ENCODE data around the gene ABHD16B.

Gene ABHD16B

DNA sequence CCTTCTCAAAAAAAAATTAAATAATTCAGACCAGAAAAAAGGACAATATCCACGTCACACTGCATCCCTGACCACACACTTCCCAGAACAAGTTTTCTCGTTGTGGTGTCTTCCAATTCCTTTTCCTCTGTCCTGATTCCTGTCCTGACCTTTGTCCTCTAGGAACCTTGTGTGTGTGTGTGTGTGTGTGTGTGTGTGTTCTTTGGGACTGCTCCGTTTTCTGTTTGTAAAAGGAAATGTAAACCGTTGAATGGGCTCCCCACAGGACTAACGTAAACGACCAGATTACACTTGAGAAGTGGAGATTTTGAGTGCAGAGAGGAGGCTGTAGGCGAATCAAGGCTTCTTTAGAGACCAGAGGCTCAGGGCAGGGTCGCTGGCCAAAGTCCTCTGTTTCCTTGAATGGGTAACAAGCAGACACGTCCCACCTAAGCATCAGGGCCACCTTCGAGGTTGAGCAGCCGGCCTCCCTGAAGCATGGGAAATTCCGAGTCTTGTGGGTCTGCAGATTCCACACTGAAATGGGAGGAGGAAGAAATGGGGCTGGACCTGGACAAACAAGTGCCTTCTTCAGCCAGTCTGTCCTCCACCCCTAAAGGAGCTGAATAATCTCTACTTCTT is 37.5 kb upstream of the ABHD16B start:
- no peak for DNase-seq (ENCODE audit: low read depth in 2 of 2)
- no peak overlapping the region for H3K4me3 ChIP-seq (replicated peaks in 1 of 2; ENCODE audit: low read depth in 2 of 2, low read length in 2 of 2)
- TF ChIP-seq, protein P1, sequence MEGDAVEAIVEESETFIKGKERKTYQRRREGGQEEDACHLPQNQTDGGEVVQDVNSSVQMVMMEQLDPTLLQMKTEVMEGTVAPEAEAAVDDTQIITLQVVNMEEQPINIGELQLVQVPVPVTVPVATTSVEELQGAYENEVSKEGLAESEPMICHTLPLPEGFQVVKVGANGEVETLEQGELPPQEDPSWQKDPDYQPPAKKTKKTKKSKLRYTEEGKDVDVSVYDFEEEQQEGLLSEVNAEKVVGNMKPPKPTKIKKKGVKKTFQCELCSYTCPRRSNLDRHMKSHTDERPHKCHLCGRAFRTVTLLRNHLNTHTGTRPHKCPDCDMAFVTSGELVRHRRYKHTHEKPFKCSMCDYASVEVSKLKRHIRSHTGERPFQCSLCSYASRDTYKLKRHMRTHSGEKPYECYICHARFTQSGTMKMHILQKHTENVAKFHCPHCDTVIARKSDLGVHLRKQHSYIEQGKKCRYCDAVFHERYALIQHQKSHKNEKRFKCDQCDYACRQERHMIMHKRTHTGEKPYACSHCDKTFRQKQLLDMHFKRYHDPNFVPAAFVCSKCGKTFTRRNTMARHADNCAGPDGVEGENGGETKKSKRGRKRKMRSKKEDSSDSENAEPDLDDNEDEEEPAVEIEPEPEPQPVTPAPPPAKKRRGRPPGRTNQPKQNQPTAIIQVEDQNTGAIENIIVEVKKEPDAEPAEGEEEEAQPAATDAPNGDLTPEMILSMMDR (IDR thresholded peaks at IDR 0.05; ENCODE audit: low read depth, low read length) = no peak

DNA sequence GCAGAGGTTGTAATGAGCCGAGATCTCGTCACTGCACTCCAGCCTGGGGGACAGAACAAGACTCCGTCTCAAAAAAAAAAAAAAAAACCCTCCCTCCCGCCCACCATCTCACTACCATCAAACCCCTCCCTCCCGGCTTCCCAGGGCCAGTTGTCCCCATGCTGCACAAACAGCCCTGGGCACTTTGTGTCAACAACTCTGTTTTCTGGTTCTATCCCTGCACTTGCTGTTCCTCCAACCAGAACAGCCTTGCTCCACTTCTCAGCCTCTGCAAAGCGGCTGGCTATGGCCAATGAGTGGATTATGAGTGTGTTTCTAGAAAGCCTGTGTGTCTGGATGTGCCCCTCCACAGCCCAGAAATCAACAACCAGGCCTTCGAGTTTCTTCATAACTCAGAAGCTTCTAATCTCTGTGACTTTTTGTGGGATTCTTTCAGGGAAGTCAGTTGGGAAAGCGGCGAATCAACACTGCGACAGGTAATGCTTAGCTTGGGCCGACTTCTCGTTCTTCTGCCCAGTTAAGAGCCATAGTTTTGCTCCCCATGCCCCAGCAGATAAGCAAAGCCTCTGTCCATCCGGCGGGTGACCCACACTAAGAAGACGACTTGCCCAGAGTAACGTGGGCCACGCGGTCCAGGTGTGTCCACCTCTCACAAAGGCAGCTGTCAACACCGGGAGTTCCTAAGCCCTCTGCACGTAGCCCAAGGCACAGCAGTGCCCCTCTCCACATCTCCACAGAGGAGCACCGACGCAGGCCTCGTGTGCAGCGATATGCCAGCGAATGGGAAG is 35.8 kb upstream of the ABHD16B start:
- H3K4me3 ChIP-seq (replicated peaks in 1 of 2; ENCODE audit: low read depth in 2 of 2, low read length in 2 of 2) = no peak overlapping the region
- DNase-seq (ENCODE audit: low read depth in 2 of 2) = no peak
- TF ChIP-seq, protein P1 (IDR thresholded peaks at IDR 0.05; ENCODE audit: low read depth, low read length) = no peak

DNA sequence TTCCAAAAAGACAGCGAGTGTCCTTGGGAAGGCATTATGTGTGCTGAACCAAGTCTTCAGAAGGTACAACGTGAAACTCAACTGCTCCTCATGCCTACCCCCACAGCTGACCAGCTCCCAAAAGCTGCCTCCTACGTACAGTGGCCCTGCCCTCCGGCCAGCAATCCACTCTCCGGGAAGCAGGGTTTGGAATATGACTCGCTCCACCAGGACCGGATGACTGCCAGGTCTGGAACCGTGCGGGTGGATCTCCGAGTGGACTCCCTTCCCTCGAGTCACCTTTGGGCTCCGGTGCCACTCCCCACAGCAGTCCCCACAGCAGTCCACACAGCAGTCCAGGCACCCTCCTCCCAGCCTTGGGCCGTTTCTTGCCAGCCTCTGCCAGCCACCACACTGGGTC is 34.5 kb upstream of the ABHD16B start:
- H3K4me3 ChIP-seq (replicated peaks in 1 of 2; ENCODE audit: low read depth in 2 of 2, low read length in 2 of 2) = no peak overlapping the region
- TF ChIP-seq, protein P1 (IDR thresholded peaks at IDR 0.05; ENCODE audit: low read depth, low read length) = no peak
- DNase-seq (ENCODE audit: low read depth in 2 of 2) = no peak

DNA sequence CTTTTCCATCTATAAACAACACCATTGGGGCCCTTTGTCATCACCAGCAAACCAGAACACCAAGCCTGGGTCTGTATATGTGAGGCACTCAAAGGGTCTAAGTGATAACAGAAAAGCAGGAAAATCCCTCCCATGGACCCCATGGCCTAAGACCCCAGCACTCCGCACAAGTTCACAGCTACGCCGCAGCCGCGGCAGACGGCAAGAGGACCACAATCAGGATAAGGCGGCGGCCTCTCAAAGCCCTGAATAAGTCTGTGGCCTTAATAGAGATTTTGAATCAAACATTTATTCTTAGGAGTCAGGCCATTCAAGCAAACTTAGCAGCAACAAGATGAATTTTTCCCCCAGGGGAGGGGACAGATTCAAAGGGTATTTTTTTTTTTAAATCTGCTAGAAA is 33.2 kb upstream of the ABHD16B start:
- H3K4me3 ChIP-seq (replicated peaks in 1 of 2; ENCODE audit: low read depth in 2 of 2, low read length in 2 of 2) = no peak overlapping the region
- TF ChIP-seq, protein P1 (IDR thresholded peaks at IDR 0.05; ENCODE audit: low read depth, low read length) = no peak
- DNase-seq (ENCODE audit: low read depth in 2 of 2) = no peak

DNA sequence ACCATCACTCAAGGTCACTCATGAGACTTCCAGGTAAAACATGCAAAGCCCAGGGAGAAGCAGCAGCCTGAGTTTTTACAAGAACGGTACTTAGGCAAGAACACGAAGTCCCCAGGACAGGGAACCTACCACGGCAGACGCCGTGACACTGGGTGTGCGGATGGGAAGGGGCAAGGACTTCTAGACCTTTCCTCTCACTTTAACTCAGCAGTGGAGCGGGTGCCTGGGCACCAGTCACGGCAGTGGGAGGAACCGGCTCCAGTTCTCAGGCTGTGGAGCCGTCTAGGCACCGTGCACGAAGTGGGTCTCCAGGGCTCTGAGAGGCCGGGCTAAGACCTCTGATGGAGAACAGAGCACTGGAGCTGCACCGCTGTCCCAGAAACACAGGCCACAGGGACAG is 32.8 kb upstream of the ABHD16B start:
- DNase-seq (ENCODE audit: low read depth in 2 of 2) = no peak
- no peak overlapping the region for H3K4me3 ChIP-seq (replicated peaks in 1 of 2; ENCODE audit: low read depth in 2 of 2, low read length in 2 of 2)
- TF ChIP-seq, protein P1 (IDR thresholded peaks at IDR 0.05; ENCODE audit: low read depth, low read length) = no peak

DNA sequence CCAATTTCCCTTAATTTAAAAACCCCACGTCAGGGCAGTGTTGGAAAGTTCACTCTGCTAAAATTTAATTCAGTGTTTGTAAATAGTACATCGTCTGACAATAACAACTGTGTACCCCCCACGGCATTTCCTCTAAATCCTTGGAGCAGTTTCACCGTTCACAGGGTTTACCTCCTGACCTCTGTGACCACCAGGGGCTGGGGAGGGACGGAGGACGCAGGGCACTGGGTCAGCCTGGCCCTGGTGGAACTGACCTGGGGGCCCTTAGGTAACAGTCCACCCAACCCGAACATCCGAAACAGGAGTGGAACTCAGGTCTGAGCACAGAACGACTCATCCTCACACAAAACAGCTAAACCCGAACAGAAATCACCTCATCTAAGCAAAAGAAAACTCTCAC is 32.3 kb upstream of the ABHD16B start:
- TF ChIP-seq, protein P1 (IDR thresholded peaks at IDR 0.05; ENCODE audit: low read depth, low read length) = no peak
- DNase-seq (ENCODE audit: low read depth in 2 of 2) = no peak
- H3K4me3 ChIP-seq (replicated peaks in 1 of 2; ENCODE audit: low read depth in 2 of 2, low read length in 2 of 2) = no peak overlapping the region

Measured in cardiac fibroblast (primary cell).